GM23338 (cell line): ENCODE data around the gene RXRA. TPM values are rescaled to one million over a fixed set of nuclear protein-coding genes. Genes with fewer than 3 reads are reported as not detected.

Experiments used
- ATAC-seq: fragments of 200-7000 bp; cut with Tn5 transposase; 3 replicates; pipeline ENCODE4 v1.9.1; 2020
- DNase-seq: peaks from one replicate; pipeline ENCODE4 v3.0.0-alpha.2; 2015; ENCODE audit warnings: low spot score
- H2AFZ ChIP-seq: fragments of 200-600 bp; sonication (generic); 2 replicates; pipeline ENCODE4 v1.8.0; 2016; ENCODE audit warnings: antibody characterized with exemption, mild to moderate bottlenecking, moderate library complexity
- H3F3A ChIP-seq: fragments of 200-600 bp; sonication (generic); replicated peaks from 2 replicates; pipeline ENCODE4 v1.8.0; 2017; ENCODE audit warnings: antibody characterized with exemption, mixed run types, low read depth
- H3K27ac ChIP-seq: fragments of 200-600 bp; sonication (generic); 2 replicates; pipeline ENCODE4 v1.6.1; 2016; ENCODE audit warnings: low read depth
- H3K27me3 ChIP-seq: fragments of 200-600 bp; sonication (generic); 2 replicates; pipeline ENCODE4 v1.8.0; 2016; ENCODE audit warnings: mild to moderate bottlenecking, mixed run types, moderate library complexity; ENCODE audit not compliant: insufficient read depth
- H3K36me3 ChIP-seq: fragments of 200-600 bp; sonication (generic); 2 replicates; pipeline ENCODE4 v1.8.0; 2016; ENCODE audit warnings: mild to moderate bottlenecking; ENCODE audit not compliant: insufficient read depth
- H3K4me1 ChIP-seq: fragments of 200-600 bp; sonication (generic); 2 replicates; pipeline ENCODE4 v1.8.0; 2016; ENCODE audit warnings: mild to moderate bottlenecking, moderate library complexity; ENCODE audit not compliant: insufficient read depth
- H3K4me2 ChIP-seq: fragments of 200-600 bp; sonication (generic); 2 replicates; pipeline ENCODE4 v1.7.1; 2017; ENCODE audit warnings: mixed run types
- H3K4me3 ChIP-seq: fragments of 200-600 bp; sonication (generic); 2 replicates; pipeline ENCODE4 v1.6.1; 2016; ENCODE audit warnings: mixed run types
- H3K79me2 ChIP-seq: fragments of 200-600 bp; sonication (generic); replicated peaks from 2 replicates; pipeline ENCODE4 v1.8.0; 2017; ENCODE audit warnings: mild to moderate bottlenecking; ENCODE audit not compliant: insufficient read depth
- H3K9me2 ChIP-seq: fragments of 200-600 bp; sonication (generic); 2 replicates; pipeline ENCODE4 v1.8.0; 2017; ENCODE audit not compliant: insufficient read depth
- H4K20me1 ChIP-seq: fragments of 200-600 bp; sonication (generic); replicated peaks from 2 replicates; pipeline ENCODE4 v1.8.0; 2017; ENCODE audit warnings: mild to moderate bottlenecking; ENCODE audit not compliant: insufficient read depth
- H3K27ac Mint-ChIP-seq: 2 replicates; pipeline ENCODE4 v1.8.0; 2020; ENCODE audit warnings: inconsistent platforms, mild to moderate bottlenecking, moderate library complexity, mixed read lengths
- H3K27me3 Mint-ChIP-seq: 3 replicates; pipeline ENCODE4 v1.8.0; 2022; ENCODE audit warnings: low read depth, mild to moderate bottlenecking, moderate library complexity, mixed read lengths, inconsistent platforms; ENCODE audit not compliant: insufficient read depth, poor library complexity
- H3K36me3 Mint-ChIP-seq: 3 replicates; pipeline ENCODE4 v1.8.0; 2021; ENCODE audit warnings: low read depth, mild to moderate bottlenecking, inconsistent platforms, moderate library complexity, mixed read lengths
- H3K4me1 Mint-ChIP-seq: 3 replicates; pipeline ENCODE4 v1.8.0; 2020; ENCODE audit warnings: mild to moderate bottlenecking, inconsistent platforms, mixed read lengths
- H3K4me3 Mint-ChIP-seq: 3 replicates; pipeline ENCODE4 v1.8.0; 2021; ENCODE audit warnings: moderate library complexity, mild to moderate bottlenecking, inconsistent platforms, mixed read lengths
- H3K9me3 Mint-ChIP-seq: 3 replicates; pipeline ENCODE4 v1.8.0; 2020; ENCODE audit warnings: moderate library complexity, mild to moderate bottlenecking, inconsistent platforms, mixed read lengths
- CREB1 ChIP-seq: fragments of 250-450 bp; sonication (Bioruptor Pico); IDR thresholded peaks from 2 replicates; pipeline ENCODE4 v1.5.0; 2020; ENCODE audit warnings: low read depth, mild to moderate bottlenecking, moderate library complexity
- EZH2 ChIP-seq: fragments of 200-600 bp; sonication (generic); IDR thresholded peaks from one replicate; pipeline ENCODE4 v1.8.0; 2017; ENCODE audit warnings: antibody characterized with exemption, mild to moderate bottlenecking, low read depth; ENCODE audit not compliant: unreplicated experiment
- EZH2phosphoT487 ChIP-seq: fragments of 200-600 bp; sonication (generic); IDR thresholded peaks from one replicate; pipeline ENCODE4 v1.8.1; 2018; ENCODE audit warnings: antibody characterized with exemption; ENCODE audit not compliant: unreplicated experiment
- JUNB ChIP-seq: IDR thresholded peaks from one replicate; pipeline ENCODE4 v1.6.1; 2016; ENCODE audit warnings: antibody characterized with exemption; ENCODE audit not compliant: unreplicated experiment
- NANOG ChIP-seq: IDR thresholded peaks from 2 replicates; pipeline ENCODE4 v1.6.1; 2016; ENCODE audit warnings: antibody characterized with exemption, borderline replicate concordance
- ZNF114 ChIP-seq: fragments of 250-450 bp; sonication (Bioruptor Pico); IDR thresholded peaks from 2 replicates; pipeline ENCODE4 v1.5.0; 2020; ENCODE audit warnings: mild to moderate bottlenecking, moderate library complexity
- polyA plus RNA-seq: library from polyadenylated mRNA; unstranded; fragments of >200 nt; fragmentation: Nextera tagmentation; extraction: Ambion mirVana; gene quantifications from 2 replicates; pipeline ENCODE4 v1.2.1, GENCODE V29; 2016
- total RNA-seq: library from RNA; depleted of rRNA; stranded (reverse); fragments of >200 nt; shearing (Covaris generic); gene quantifications from 2 replicates; pipeline ENCODE4 v1.2.3, GENCODE V29; 2014
- TF ChIP-seq, protein P1 (sequence below), 2 experiments: fragments of 200-600 bp in 1 of 2; sonication (generic) in 1 of 2; conservative IDR thresholded peaks; 2 replicates each; pipeline versions ENCODE4 v1.5.1 to v1.6.1; 2016 to 2017; ENCODE audit warnings: antibody characterized with exemption in 2 of 2, low read depth in 2 of 2, mild to moderate bottlenecking in 2 of 2, moderate library complexity in 1 of 2
- TF ChIP-seq, protein P2 (sequence below): IDR thresholded peaks from 2 replicates; pipeline ENCODE4 v1.6.1; 2016; ENCODE audit warnings: antibody characterized with exemption
- TF ChIP-seq, protein P3 (sequence below): fragments of 250-450 bp; sonication (Bioruptor Pico); IDR thresholded peaks from 2 replicates; pipeline ENCODE4 v1.5.0; 2020; ENCODE audit warnings: mild to moderate bottlenecking, moderate library complexity

Gene RXRA
- total and polyA plus RNA-seq, 2 experiments from 2014 or later, result 4.9 to 17.9 TPM

DNA sequence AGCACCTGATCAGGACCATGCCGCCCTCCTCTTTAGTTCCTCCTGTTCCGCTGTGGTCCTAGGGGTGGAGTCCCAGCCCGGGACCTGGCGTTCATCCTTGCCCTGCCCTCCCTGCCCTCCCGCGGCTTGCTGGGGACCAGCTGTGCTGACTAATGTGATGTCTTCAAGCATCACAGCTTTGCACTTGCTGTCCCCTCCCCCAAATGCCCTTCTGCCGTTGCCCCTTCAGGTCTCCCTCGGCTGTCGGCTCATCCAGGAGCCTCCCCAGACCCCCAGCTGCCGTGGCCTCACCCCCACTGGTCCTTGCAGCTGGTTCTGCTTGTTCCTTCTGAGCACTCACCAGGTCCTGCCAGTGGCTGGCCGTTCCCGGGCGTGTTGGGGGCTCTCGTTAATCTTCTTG lies 19.9 kb downstream of the RXRA start (continued):
- TF ChIP-seq, protein P1, sequence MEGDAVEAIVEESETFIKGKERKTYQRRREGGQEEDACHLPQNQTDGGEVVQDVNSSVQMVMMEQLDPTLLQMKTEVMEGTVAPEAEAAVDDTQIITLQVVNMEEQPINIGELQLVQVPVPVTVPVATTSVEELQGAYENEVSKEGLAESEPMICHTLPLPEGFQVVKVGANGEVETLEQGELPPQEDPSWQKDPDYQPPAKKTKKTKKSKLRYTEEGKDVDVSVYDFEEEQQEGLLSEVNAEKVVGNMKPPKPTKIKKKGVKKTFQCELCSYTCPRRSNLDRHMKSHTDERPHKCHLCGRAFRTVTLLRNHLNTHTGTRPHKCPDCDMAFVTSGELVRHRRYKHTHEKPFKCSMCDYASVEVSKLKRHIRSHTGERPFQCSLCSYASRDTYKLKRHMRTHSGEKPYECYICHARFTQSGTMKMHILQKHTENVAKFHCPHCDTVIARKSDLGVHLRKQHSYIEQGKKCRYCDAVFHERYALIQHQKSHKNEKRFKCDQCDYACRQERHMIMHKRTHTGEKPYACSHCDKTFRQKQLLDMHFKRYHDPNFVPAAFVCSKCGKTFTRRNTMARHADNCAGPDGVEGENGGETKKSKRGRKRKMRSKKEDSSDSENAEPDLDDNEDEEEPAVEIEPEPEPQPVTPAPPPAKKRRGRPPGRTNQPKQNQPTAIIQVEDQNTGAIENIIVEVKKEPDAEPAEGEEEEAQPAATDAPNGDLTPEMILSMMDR (conservative IDR thresholded peaks at IDR 0.05; ENCODE audit: low read depth in 2 of 2), result no peak
- TF ChIP-seq EZH2, result no peak

DNA sequence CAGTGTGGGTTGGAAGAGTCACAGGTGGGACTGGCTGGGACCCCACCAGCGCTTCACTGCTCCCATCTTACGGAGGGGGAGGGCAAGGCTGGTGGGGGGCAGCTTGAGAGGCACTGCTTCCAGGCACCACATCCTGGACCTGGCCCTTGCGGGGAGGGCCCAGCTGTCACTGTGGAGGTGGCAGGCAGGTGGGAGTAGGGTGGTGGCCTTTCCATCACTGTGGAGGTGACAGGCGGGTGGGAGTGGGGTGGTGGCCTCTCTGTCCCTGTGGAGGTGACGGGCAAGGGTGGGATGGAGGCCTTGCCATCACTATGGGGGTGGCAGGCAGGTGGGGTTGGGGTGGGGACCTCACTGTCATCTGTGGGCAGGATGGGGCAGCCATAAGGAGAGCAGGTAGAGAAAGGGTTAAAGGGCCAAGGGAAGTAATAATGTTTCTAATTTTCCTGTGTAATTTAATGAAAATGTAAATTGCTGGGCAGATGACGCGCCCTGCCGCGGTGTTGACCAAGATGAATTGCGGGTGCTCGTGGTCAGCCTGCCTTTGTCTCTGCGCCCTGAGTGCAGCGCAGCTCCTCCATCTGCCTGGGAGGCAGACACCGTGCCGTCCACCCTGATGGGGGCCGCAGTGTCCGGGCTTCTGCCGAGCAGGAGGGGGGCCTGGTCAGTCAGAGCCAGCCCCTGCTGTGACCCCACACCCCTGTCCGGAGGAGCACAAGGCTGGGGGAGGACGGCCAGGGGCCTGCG lies 20.8 kb downstream of the RXRA start:
- no peak for ATAC-seq
- Histone ChIP-seq H3K79me2 (peaks cover 66% of the 10 kb centered on the region), H4K20me1 (no peaks in the 10 kb centered on the region), H3K4me3 (no peak overlapping the region), H3F3A (no peaks in the 10 kb centered on the region), H3K36me3 (no peaks in the 10 kb centered on the region), H3K4me2 (no peak overlapping the region), H3K27me3 (no peaks in the 10 kb centered on the region), H3K9me2 (no peaks in the 10 kb centered on the region), H3K27ac (no peak overlapping the region), H3K4me1 (no peaks in the 10 kb centered on the region), H2AFZ (no peak overlapping the region)
- Mint-ChIP-seq H3K27me3 (peaks cover 11% of the 10 kb centered on the region), H3K9me3 (no peaks in the 10 kb centered on the region), H3K27ac (no peak overlapping the region), H3K4me3 (no peak overlapping the region), H3K36me3 (no peaks in the 10 kb centered on the region), H3K4me1 (peaks cover 18% of the 10 kb centered on the region; the same call in 2 of the 3 replicates)
- DNase-seq, result no peak
- TF ChIP-seq, protein P2, sequence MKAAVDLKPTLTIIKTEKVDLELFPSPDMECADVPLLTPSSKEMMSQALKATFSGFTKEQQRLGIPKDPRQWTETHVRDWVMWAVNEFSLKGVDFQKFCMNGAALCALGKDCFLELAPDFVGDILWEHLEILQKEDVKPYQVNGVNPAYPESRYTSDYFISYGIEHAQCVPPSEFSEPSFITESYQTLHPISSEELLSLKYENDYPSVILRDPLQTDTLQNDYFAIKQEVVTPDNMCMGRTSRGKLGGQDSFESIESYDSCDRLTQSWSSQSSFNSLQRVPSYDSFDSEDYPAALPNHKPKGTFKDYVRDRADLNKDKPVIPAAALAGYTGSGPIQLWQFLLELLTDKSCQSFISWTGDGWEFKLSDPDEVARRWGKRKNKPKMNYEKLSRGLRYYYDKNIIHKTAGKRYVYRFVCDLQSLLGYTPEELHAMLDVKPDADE, result no peak
- TF ChIP-seq NANOG (no peak), CREB1 (CRISPR knock-in tag) (no peak), EZH2phosphoT487 (no peak), ZNF114 (no peak), JUNB (no peak)
- TF ChIP-seq, protein P3, sequence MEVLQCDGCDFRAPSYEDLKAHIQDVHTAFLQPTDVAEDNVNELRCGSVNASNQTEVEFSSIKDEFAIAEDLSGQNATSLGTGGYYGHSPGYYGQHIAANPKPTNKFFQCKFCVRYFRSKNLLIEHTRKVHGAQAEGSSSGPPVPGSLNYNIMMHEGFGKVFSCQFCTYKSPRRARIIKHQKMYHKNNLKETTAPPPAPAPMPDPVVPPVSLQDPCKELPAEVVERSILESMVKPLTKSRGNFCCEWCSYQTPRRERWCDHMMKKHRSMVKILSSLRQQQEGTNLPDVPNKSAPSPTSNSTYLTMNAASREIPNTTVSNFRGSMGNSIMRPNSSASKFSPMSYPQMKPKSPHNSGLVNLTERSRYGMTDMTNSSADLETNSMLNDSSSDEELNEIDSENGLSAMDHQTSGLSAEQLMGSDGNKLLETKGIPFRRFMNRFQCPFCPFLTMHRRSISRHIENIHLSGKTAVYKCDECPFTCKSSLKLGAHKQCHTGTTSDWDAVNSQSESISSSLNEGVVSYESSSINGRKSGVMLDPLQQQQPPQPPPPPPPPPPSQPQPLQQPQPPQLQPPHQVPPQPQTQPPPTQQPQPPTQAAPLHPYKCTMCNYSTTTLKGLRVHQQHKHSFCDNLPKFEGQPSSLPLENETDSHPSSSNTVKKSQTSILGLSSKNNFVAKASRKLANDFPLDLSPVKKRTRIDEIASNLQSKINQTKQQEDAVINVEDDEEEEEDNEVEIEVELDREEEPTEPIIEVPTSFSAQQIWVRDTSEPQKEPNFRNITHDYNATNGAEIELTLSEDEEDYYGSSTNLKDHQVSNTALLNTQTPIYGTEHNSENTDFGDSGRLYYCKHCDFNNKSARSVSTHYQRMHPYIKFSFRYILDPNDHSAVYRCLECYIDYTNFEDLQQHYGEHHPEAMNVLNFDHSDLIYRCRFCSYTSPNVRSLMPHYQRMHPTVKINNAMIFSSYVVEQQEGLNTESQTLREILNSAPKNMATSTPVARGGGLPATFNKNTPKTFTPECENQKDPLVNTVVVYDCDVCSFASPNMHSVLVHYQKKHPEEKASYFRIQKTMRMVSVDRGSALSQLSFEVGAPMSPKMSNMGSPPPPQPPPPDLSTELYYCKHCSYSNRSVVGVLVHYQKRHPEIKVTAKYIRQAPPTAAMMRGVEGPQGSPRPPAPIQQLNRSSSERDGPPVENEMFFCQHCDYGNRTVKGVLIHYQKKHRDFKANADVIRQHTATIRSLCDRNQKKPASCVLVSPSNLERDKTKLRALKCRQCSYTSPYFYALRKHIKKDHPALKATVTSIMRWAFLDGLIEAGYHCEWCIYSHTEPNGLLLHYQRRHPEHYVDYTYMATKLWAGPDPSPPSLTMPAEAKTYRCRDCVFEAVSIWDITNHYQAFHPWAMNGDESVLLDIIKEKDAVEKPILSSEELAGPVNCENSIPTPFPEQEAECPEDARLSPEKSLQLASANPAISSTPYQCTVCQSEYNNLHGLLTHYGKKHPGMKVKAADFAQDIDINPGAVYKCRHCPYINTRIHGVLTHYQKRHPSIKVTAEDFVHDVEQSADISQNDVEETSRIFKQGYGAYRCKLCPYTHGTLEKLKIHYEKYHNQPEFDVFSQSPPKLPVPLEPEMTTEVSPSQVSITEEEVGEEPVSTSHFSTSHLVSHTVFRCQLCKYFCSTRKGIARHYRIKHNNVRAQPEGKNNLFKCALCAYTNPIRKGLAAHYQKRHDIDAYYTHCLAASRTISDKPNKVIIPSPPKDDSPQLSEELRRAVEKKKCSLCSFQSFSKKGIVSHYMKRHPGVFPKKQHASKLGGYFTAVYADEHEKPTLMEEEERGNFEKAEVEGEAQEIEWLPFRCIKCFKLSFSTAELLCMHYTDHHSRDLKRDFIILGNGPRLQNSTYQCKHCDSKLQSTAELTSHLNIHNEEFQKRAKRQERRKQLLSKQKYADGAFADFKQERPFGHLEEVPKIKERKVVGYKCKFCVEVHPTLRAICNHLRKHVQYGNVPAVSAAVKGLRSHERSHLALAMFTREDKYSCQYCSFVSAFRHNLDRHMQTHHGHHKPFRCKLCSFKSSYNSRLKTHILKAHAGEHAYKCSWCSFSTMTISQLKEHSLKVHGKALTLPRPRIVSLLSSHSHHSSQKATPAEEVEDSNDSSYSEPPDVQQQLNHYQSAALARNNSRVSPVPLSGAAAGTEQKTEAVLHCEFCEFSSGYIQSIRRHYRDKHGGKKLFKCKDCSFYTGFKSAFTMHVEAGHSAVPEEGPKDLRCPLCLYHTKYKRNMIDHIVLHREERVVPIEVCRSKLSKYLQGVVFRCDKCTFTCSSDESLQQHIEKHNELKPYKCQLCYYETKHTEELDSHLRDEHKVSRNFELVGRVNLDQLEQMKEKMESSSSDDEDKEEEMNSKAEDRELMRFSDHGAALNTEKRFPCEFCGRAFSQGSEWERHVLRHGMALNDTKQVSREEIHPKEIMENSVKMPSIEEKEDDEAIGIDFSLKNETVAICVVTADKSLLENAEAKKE, result no peak
- TF ChIP-seq, protein P1 (conservative IDR thresholded peaks at IDR 0.05; ENCODE audit: low read depth in 2 of 2), result no peak
